Activated CD4-positive, alpha-beta T cell treated with anti-CD3 and anti-CD28 coated beads, Interleukin-2, amount 10 ng/mL, durations not matched to agents 24 days and 14 days (primary cell): ENCODE results near the gene LCORL. TPM values are rescaled to one million over a fixed set of nuclear protein-coding genes. Genes with fewer than 3 reads are reported as not detected.
A peak's percentile ranks its signal among the peaks of the same experiment; 100 is the strongest.

Experiments used
- DNase-seq: peaks from one replicate; pipeline ENCODE4 v3.0.0; 2022
- H3K27ac Mint-ChIP-seq: one replicate; pipeline ENCODE4 v1.8.0; 2022; ENCODE audit warnings: mild to moderate bottlenecking, mixed read lengths
- H3K27me3 Mint-ChIP-seq: one replicate; pipeline ENCODE4 v1.8.0; 2022; ENCODE audit warnings: mixed read lengths
- H3K36me3 Mint-ChIP-seq: one replicate; pipeline ENCODE4 v1.8.0; 2022; ENCODE audit warnings: low read depth, mild to moderate bottlenecking, mixed read lengths
- H3K4me1 Mint-ChIP-seq: one replicate; pipeline ENCODE4 v1.8.0; 2021; ENCODE audit warnings: mixed read lengths
- H3K4me3 Mint-ChIP-seq: one replicate; pipeline ENCODE4 v1.8.0; 2022; ENCODE audit warnings: mild to moderate bottlenecking, moderate library complexity, mixed read lengths
- H3K9me3 Mint-ChIP-seq: one replicate; pipeline ENCODE4 v1.8.0; 2021; ENCODE audit warnings: mixed read lengths
- intact Hi-C: fragments of 100-400 bp; cut with micrococcal nuclease; formaldehyde crosslinking; loops from one replicate; pipeline ENCODE4 v1.15.1; 2023
- total RNA-seq: library from RNA; stranded (reverse); gene quantifications from 2 replicates; pipeline ENCODE4 v1.2.3, GENCODE V29; 2022

The LCORL gene
- total RNA-seq, 1 donor from 2014 or later = 9.3 TPM

DNA sequence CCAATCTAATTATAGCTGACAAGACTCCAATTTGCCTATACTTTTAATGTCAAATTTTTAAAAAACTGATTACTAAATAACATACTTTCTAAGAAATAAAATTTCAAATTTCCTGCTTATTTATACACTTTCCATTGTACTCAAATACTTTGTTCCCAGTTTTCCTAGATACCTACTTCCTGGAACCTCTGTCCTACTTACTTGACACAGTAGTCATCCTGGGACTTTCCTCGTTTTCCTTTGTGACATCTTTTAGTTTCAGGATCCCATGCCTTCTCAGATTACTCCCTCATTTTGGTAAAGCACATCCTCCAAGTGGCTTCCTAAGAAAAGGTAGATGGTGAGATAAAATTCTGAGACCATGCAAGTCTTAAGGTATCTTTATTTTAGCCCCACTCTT lies 226.8 kb downstream of the LCORL start:
- Mint-ChIP-seq H3K4me1 (no peaks in the 10 kb centered on the region), H3K9me3 (no peaks in the 10 kb centered on the region), H3K4me3 (no peak overlapping the region), H3K36me3 (peaks cover 39% of the 10 kb centered on the region), H3K27me3 (no peaks in the 10 kb centered on the region), H3K27ac (no peak overlapping the region)
- DNase-seq = peak; percentile 10
- intact Hi-C loops = no loop called here

Other genes starting within 250 kb of the LCORL start
- gene FAM184B, start 240.1 kb downstream of the LCORL start, total RNA-seq = not detected in 2 replicates
- gene DCAF16, start 211.0 kb downstream of the LCORL start, total RNA-seq = 47.1 and 51.4 TPM in 2 replicates
- 46.3 and 53.4 TPM in 2 replicates for gene NCAPG, start 210.8 kb downstream of the LCORL start, total RNA-seq